Activated CD4-positive, alpha-beta T cell treated with anti-CD3 and anti-CD28 coated beads, Interleukin-2, Interleukin-6, amounts not matched to agents 100 ng/mL and 50 ng/mL, durations not matched to agents 16 hours and 8 hours (primary cell): ENCODE data around the gene BHLHA9.
"Not testable (repeated sequence)": the region's sequence is repeated elsewhere in the genome, so short reads cannot be mapped to it uniquely, and the experiment has no call there.

Source experiments
- DNase-seq: peaks from one replicate; pipeline ENCODE4 v3.0.0-alpha.2; 2020

BHLHA9 gene

DNA sequence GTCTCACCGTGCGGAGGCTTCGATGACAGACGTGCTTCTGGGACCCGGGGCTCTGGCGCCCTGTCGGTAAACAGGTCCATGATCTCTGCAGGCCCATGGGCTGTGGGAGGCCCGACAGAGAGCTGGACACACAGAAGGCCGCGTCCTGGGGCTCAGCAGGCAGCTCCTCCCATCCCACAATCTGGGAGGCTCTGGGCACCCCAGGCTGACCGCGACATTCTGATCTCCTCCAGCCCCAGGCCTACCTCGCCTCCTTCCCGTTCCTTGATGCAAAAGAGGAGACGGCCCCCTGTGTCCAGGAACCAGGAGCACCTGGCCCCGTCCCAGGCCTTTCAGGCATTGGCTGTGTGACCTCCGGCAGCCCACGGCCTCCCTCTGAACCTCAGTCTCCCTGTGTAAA lies 32.5 kb downstream of the BHLHA9 start:
- no peak for DNase-seq

GRCh38 chr17:1304522-1304921 lies 34.3 kb downstream of the BHLHA9 start:
- DNase-seq, result no peak

DNA sequence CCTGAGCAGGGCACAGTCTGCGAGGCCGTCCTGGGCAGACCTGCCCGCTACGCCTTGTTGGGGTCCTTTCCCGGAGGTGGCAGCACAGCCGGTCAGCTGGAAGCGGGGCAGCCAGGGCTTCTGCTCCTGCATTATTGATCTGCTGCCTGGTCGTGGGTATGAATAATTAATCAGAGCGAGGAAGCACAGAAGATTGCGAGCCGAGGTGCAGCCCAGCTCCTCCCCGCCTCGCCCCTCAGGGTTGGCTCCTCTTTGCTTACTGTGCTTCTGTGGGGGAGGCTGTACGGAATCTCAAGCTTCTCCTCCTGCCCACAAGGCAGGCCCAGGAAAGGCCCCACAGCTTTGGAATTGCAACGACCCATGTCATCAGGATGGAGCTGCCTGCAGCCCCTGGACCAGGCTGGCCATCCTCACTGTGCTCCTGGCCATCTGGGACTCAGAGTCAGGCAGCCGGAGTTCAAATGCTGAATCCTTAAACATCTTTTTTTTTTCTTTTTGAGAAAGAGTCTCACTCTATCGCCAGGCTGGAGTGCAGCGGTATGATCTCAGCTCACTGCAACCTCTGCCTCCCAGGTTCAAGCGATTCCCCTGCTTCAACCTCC lies 34.8 kb downstream of the BHLHA9 start:
- DNase-seq, result no peak

DNA sequence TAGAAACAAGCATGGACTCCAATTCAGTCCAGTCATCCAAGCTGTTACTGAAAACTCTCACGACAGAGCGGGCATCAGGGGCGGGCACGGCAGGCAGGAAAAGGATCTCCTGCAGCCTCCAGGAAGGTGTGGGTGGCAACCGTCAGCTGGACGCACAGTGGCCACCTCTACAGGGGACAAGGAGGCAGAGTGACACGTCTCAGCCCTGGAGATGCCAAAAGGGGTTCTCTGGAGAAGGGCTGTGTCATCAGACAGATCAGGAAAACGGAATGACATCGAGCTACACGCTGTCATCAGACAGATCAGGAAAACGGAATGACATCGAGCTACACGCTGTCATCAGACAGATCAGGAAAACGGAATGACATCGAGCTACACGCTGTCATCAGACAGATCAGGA lies 37.6 kb downstream of the BHLHA9 start:
- not testable (repeated sequence) for DNase-seq

DNA sequence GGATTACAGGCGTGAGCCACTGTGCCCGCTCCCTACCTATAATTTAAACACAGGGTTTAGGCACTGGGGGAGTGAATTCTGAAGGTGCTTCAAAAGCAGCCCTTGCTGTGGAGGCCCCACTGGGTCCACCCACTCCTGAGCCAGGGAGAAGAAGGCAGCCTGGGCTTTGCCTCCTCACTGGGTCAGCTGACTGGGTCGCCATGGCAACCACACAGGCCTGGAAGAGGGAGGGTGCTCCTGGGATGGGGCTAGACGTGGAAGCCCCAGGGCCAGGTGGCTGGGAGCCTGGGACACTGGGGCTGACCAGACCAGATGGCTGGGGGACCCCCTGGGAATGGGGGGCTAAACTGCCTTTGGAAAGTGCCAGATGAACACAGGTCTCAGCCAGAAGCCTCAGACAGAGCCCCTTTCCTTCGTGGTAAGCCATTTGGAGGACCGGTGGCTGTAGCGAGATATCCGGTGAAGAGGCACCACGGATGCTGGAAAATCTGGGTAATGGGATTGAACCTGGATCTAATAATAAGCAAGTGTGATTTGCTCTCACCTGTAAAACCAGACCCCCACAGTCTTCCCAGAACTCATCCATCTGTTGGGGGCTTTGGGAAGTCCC lies 42.1 kb downstream of the BHLHA9 start:
- no peak for DNase-seq

GRCh38 chr17:1313270-1314005 lies 43.2 kb downstream of the BHLHA9 start:
- DNase-seq, result no peak

DNA sequence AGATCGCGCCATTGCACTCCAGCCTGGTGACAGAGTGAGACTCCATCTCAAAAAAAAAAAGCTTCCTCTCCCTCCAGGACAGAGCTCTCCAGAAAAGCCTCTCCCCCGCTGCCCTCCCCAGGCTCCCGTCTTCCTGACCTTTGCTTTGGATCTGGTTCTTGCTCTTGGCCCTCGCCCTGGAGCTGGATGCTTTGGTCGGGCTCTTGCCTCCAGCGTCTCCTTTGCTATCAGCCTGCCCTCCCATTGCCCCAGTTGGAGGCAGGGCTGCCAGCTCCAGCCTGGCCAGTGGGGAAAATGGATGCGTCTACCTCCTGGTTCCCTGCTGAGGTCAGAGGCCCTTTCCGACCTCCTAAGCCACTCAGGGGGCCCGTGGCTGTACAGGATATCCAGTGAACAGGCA lies 45.2 kb downstream of the BHLHA9 start:
- no peak for DNase-seq

DNA sequence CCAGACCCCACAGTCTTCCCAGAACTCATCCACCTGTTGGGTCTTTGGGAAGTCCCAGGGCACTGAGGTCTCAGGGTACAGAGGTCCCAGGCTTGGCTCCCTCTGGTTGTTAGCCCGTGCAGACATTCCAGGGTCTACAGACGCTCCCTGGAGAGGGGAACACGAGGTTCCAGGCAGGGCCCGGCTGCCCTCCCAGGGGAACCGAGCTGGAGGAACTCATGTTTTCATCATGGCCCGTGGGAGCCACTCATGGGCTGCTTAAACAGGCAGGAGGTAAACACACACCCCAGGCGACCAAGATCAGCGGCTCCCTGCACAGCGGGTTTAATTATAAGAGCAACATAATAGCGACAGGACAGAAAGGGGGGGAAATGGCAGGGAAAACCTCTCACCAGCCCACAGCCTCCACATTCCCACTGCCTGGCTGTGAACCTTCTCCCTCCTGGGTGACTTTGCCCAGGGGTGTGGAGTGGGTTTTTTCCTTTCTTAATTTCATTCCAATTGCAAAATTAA lies 45.7 kb downstream of the BHLHA9 start:
- DNase-seq, result no peak
